Vagina (tissue), 2 donors: ENCODE results near the gene EMSY.

Source experiments
- POLR2AphosphoS5 ChIP-seq, 2 donors: sonication (generic); formaldehyde crosslinking; IDR thresholded peaks; one replicate each; pipeline ENCODE4 v1.9.0; 2017; ENCODE audit warnings: antibody characterized with exemption in 2 of 2, mild to moderate bottlenecking in 2 of 2, low read depth in 1 of 2; ENCODE audit not compliant: insufficient read depth in 1 of 2
- TF ChIP-seq, protein P1 (sequence below), 3 experiments: fragments of 450-650 bp in 2 of 3; fragments of 200-600 bp in 1 of 3; sonication (generic) in 1 of 3; IDR thresholded peaks; one replicate each; pipeline ENCODE4 v1.5.1; 2017 to 2019; ENCODE audit warnings: antibody characterized with exemption in 3 of 3, mild to moderate bottlenecking in 2 of 3, moderate library complexity in 2 of 3

DNA sequence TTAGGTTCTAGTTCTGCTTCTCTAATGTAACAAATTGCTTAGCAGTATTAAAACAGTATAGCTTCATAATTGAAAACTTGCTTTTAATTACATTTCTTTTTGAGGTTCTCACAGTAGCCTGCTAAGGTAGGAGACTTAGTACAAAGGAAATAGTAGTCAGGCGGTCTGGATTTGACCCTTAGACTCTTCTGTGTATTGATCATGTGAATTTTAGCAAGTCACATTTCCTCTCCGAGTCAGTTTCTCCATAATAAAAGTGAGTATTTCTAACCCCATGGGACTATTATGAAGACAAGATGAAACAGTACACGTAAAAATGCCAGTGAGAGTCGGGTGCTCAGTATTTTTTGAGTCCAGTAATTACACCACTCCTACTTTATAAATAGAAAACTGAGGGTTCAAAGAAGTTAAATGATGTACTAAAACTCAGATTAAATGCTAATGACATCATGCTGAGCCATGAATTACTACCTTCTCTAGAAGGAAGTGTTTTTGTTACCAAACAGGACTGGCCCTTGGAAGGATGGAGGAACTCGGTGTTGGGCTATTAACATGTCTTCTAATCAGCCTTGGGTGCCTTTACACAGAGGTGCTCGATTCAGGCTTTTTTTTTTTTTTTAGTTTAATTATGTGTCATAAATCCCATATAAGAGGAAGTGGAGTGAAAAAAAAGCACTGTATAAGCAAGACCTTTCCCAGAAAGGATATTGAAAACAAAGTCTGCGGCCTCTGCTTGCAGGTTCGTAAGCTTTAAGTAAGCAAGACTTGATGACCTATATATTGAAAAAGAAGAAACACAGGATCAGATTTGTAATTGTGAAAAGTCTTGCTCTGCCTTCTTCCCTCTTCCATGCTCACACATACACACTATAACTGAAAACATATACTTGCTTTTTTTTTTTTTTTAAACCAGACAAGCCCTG, 109.0 kb downstream of the EMSY start:
- TF ChIP-seq, protein P1, sequence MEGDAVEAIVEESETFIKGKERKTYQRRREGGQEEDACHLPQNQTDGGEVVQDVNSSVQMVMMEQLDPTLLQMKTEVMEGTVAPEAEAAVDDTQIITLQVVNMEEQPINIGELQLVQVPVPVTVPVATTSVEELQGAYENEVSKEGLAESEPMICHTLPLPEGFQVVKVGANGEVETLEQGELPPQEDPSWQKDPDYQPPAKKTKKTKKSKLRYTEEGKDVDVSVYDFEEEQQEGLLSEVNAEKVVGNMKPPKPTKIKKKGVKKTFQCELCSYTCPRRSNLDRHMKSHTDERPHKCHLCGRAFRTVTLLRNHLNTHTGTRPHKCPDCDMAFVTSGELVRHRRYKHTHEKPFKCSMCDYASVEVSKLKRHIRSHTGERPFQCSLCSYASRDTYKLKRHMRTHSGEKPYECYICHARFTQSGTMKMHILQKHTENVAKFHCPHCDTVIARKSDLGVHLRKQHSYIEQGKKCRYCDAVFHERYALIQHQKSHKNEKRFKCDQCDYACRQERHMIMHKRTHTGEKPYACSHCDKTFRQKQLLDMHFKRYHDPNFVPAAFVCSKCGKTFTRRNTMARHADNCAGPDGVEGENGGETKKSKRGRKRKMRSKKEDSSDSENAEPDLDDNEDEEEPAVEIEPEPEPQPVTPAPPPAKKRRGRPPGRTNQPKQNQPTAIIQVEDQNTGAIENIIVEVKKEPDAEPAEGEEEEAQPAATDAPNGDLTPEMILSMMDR (IDR thresholded peaks at IDR 0.05) = no peak
- no peak for TF ChIP-seq POLR2AphosphoS5 (IDR thresholded peaks at IDR 0.05; ENCODE audit: insufficient read depth in 1 of 2, low read depth in 1 of 2)
